Measurements from ENCODE around the gene PAPOLA. TPM values are rescaled to one million over a fixed set of nuclear protein-coding genes. Genes with fewer than 3 reads are reported as not detected.

Gene PAPOLA
- total and polyA plus RNA-seq, 2 of the 4 experiments (the other 2 are of a cell fraction), result 73.8 to 128 TPM

DNA sequence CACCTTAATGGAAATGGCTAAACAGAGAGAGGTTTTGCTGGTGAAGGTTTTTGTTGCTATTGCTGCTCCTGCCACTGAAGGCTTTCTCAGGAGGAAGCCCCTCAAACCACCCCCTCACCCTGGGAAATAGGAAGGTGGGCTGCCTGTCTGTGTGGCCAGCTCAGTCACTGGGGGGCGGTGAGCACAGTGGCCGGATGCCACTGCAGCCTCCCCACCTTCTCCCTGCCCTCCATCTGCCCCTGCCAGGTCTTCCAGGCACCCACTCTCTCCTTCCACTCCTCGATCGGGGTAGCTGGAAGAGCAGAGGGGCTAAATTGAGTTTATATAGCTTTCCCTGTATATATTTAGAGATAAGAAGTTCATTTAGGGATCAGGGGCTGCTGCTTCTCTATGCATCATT is 80.8 kb downstream of the PAPOLA start:
- no peak for ATAC-seq (ENCODE audit: low read depth)
- Histone ChIP-seq H2BK15ac (ENCODE audit: low read depth, low read length) (no peak overlapping the region), H3K27ac (ENCODE audit: insufficient read depth, low read length) (no peak overlapping the region), H3K79me1 (ENCODE audit: low read depth in 1 of 2, low read length in 2 of 2) (no peaks in the 10 kb centered on the region), H2AK9ac (replicated peaks; ENCODE audit: low read depth, low read length, poor library complexity) (no peak overlapping the region), H4K8ac (ENCODE audit: low read depth in 2 of 2, low read length in 2 of 2) (no peak overlapping the region), H3K9ac (ENCODE audit: low read depth, low read length) (no peak overlapping the region), H2BK5ac (ENCODE audit: low read depth, low read length, poor library complexity, severe bottlenecking) (no peak overlapping the region), H3K27me3 (ENCODE audit: control insufficient read depth, insufficient read depth, low read length) (peaks cover 48% of the 10 kb centered on the region), H2AFZ (replicated peaks; ENCODE audit: low read length, poor library complexity) (no peak overlapping the region), H3K18ac (ENCODE audit: low read depth, low read length) (no peak overlapping the region), H4K20me1 (ENCODE audit: insufficient read depth, low read length) (no peaks in the 10 kb centered on the region), H2AK5ac (ENCODE audit: low read depth, low read length) (no peak overlapping the region), H3K23ac (ENCODE audit: low read depth, low read length) (no peak overlapping the region), H3K9me1 (ENCODE audit: insufficient read depth, low read length) (peaks cover 2% of the 10 kb centered on the region; the same call in 1 of the 2 replicates), H3K36me3 (ENCODE audit: control insufficient read depth, insufficient read depth, low read length) (no peaks in the 10 kb centered on the region), H3K9me3 (ENCODE audit: control insufficient read depth, insufficient read depth, low read length) (no peaks in the 10 kb centered on the region; the same call in none of the 2 replicates), H2BK120ac (ENCODE audit: low read depth, low read length) (no peak overlapping the region), H3K4me2 (ENCODE audit: low read depth, low read length) (no peak overlapping the region), H3K4me1 (ENCODE audit: control insufficient read depth, insufficient read depth, low read length) (no peaks in the 10 kb centered on the region), H2BK20ac (ENCODE audit: low read depth, low read length) (no peak overlapping the region), H4K5ac (ENCODE audit: low read depth, low read length) (no peak overlapping the region), H3K4ac (ENCODE audit: low read depth, low read length) (no peak overlapping the region), H3K56ac (ENCODE audit: extremely low read depth, insufficient read depth, low read length) (no peak overlapping the region), H4K91ac (ENCODE audit: insufficient read depth, low read depth, low read length) (no peak overlapping the region), H3K4me3 (ENCODE audit: insufficient read depth, low read depth, low read length) (no peak overlapping the region), H3K14ac (replicated peaks; ENCODE audit: low read depth, low read length) (no peak overlapping the region)
- in situ Hi-C loops (cut with MboI; ENCODE audit: low sequenced_read_pairs) (loop anchor here (10.0 kb wide), 1 partner anchor 162 kb away; no protein-coding TSS in a partner anchor), dilution Hi-C loops (cut with HindIII; ENCODE audit: low sequenced_read_pairs, unreplicated experiment) (no loop called here), intact Hi-C loops (cut with micrococcal nuclease) (no loop called here)
- DNase-seq, result no peak
- POLR2A ChIA-PET (ENCODE audit: unreplicated experiment), result no interaction called here
- TF ChIP-seq, protein P1, sequence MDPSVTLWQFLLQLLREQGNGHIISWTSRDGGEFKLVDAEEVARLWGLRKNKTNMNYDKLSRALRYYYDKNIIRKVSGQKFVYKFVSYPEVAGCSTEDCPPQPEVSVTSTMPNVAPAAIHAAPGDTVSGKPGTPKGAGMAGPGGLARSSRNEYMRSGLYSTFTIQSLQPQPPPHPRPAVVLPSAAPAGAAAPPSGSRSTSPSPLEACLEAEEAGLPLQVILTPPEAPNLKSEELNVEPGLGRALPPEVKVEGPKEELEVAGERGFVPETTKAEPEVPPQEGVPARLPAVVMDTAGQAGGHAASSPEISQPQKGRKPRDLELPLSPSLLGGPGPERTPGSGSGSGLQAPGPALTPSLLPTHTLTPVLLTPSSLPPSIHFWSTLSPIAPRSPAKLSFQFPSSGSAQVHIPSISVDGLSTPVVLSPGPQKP (IDR thresholded peaks at IDR 0.05; ENCODE audit: borderline replicate concordance, low read depth, low read length), result no peak
- TF ChIP-seq RAD21 (IDR thresholded peaks at IDR 0.05; ENCODE audit: low read length) (no peak), MXI1 (IDR thresholded peaks at IDR 0.05; ENCODE audit: borderline replicate concordance, low read depth, low read length) (no peak), CEBPB (IDR thresholded peaks at IDR 0.05; ENCODE audit: low read depth, low read length) (no peak), BHLHE40 (IDR thresholded peaks at IDR 0.05; ENCODE audit: low read depth, low read length) (no peak), SMC3 (IDR thresholded peaks at IDR 0.05; ENCODE audit: low read depth, low read length) (no peak), MAZ (IDR thresholded peaks at IDR 0.05; ENCODE audit: borderline replicate concordance, low read depth, low read length) (no peak), NFE2L2 (IDR thresholded peaks at IDR 0.05; ENCODE audit: low read depth, low read length) (no peak), FOS (IDR thresholded peaks at IDR 0.05; ENCODE audit: low read depth, low read length) (no peak), RCOR1 (IDR thresholded peaks at IDR 0.05; ENCODE audit: insufficient replicate concordance, low read length) (no peak), POLR2A (IDR thresholded peaks at IDR 0.05; ENCODE audit: low read depth, low read length) (no peak)
- TF ChIP-seq, protein P2, sequence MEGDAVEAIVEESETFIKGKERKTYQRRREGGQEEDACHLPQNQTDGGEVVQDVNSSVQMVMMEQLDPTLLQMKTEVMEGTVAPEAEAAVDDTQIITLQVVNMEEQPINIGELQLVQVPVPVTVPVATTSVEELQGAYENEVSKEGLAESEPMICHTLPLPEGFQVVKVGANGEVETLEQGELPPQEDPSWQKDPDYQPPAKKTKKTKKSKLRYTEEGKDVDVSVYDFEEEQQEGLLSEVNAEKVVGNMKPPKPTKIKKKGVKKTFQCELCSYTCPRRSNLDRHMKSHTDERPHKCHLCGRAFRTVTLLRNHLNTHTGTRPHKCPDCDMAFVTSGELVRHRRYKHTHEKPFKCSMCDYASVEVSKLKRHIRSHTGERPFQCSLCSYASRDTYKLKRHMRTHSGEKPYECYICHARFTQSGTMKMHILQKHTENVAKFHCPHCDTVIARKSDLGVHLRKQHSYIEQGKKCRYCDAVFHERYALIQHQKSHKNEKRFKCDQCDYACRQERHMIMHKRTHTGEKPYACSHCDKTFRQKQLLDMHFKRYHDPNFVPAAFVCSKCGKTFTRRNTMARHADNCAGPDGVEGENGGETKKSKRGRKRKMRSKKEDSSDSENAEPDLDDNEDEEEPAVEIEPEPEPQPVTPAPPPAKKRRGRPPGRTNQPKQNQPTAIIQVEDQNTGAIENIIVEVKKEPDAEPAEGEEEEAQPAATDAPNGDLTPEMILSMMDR (conservative IDR thresholded peaks at IDR 0.05; ENCODE audit: low read depth, low read length), result no peak
- no TSS peak for BruUV-seq (replicated peaks)
- WGBS, 2 experiments (ENCODE audit: extremely low coverage in 2 of 2, insufficient read length in 1 of 2), result no CpG with 5 or more reads among the region's 4 CpGs
- CTCF ChIA-PET, result no interaction called here

Measured in IMR-90 (cell line).